Measurements from ENCODE around the gene KCNJ9. TPM values are rescaled to one million over a fixed set of nuclear protein-coding genes. Genes with fewer than 3 reads are reported as not detected.

KCNJ9 gene
- total RNA-seq, 1 experiment from 2014 or later: 0.09 TPM

DNA sequence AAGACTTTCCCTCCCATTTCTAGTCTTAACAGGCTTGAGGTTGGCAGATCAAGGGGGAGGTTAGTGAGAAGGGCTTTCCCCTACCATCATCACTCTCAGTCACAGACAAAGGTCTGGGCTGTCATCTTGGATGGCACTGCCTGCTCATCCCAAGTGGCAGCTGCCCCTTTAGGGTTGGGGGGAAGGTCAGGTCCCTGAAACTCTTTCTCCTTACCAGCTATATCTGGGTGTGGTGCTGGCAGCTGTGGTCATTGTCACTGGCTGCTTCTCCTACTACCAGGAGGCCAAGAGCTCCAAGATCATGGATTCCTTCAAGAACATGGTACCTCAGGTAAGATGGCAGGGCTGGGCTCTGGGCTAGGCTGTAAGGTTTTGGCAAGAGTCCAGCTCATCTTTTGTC lies 42.4 kb downstream of the KCNJ9 start:
- Histone ChIP-seq H3T11ph (ENCODE audit: low read length) (no peak overlapping the region), H2BK120ac (ENCODE audit: low read depth, low read length, poor library complexity, severe bottlenecking) (no peak overlapping the region), H2AFZ (ENCODE audit: low read length) (no peak overlapping the region), H3K27ac (ENCODE audit: insufficient read length, low read depth, low read length) (no peak overlapping the region), H3K56ac (ENCODE audit: insufficient read length, low read depth, low read length) (no peak overlapping the region), H4K5ac (ENCODE audit: insufficient read length, low read depth, low read length) (no peak overlapping the region), H2AK5ac (ENCODE audit: insufficient read length, low read length) (no peak overlapping the region), H2BK12ac (ENCODE audit: insufficient read length, low read depth, low read length) (no peak overlapping the region), H3K79me1 (ENCODE audit: insufficient read depth, low read depth, low read length, poor library complexity, severe bottlenecking) (no peaks in the 10 kb centered on the region), H3K4me1 (ENCODE audit: insufficient read depth, low read length) (no peaks in the 10 kb centered on the region; the same call in 1 of the 2 replicates), H4K8ac (replicated peaks; ENCODE audit: insufficient read length, low read depth, low read length) (no peak overlapping the region), H4K20me1 (ENCODE audit: control insufficient read depth, insufficient read depth, insufficient read length) (no peaks in the 10 kb centered on the region), H2BK5ac (ENCODE audit: insufficient read length, low read length) (no peak overlapping the region), H4K91ac (ENCODE audit: insufficient read length, low read depth, low read length) (no peak overlapping the region), H3K4ac (ENCODE audit: low read depth, low read length) (no peak overlapping the region), H3K18ac (ENCODE audit: insufficient read length, low read depth, low read length) (no peak overlapping the region), H2BK20ac (ENCODE audit: low read depth, low read length, poor library complexity, severe bottlenecking) (no peak overlapping the region), H3K9me3 (ENCODE audit: control insufficient read depth, low read depth, low read length) (no peaks in the 10 kb centered on the region), H3K14ac (ENCODE audit: insufficient read depth, low read length) (no peak overlapping the region), H3K9ac (ENCODE audit: extremely low read depth, insufficient read length, low read length) (no peak overlapping the region), H3K23ac (ENCODE audit: insufficient read length, low read depth, low read length) (no peak overlapping the region), H3K4me2 (ENCODE audit: insufficient read depth, insufficient read length, low read length) (no peak overlapping the region), H3K79me2 (ENCODE audit: insufficient read depth, low read length) (no peaks in the 10 kb centered on the region), H3K23me2 (ENCODE audit: insufficient read length, low read depth, low read length, poor library complexity, severe bottlenecking) (no peaks in the 10 kb centered on the region), H3K27me3 (ENCODE audit: insufficient read depth, low read length) (no peaks in the 10 kb centered on the region), H2BK15ac (ENCODE audit: low read depth, low read length) (no peak overlapping the region)
- no peak for DNase-seq
- TF ChIP-seq, protein P1, sequence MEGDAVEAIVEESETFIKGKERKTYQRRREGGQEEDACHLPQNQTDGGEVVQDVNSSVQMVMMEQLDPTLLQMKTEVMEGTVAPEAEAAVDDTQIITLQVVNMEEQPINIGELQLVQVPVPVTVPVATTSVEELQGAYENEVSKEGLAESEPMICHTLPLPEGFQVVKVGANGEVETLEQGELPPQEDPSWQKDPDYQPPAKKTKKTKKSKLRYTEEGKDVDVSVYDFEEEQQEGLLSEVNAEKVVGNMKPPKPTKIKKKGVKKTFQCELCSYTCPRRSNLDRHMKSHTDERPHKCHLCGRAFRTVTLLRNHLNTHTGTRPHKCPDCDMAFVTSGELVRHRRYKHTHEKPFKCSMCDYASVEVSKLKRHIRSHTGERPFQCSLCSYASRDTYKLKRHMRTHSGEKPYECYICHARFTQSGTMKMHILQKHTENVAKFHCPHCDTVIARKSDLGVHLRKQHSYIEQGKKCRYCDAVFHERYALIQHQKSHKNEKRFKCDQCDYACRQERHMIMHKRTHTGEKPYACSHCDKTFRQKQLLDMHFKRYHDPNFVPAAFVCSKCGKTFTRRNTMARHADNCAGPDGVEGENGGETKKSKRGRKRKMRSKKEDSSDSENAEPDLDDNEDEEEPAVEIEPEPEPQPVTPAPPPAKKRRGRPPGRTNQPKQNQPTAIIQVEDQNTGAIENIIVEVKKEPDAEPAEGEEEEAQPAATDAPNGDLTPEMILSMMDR (conservative IDR thresholded peaks at IDR 0.05): no peak
- H3K27ac Mint-ChIP-seq: no peak overlapping the region
- peaks cover 0 to 66% (median 58%) of the 10 kb centered on the region in 3 experiments; a peak in 5 of 7 replicates for H3K36me3 Mint-ChIP-seq (ENCODE audit: insufficient read depth in 1 of 3, low read depth in 3 of 3)
- H3K9me3 Mint-ChIP-seq: no peaks in the 10 kb centered on the region
- H3K27me3 Mint-ChIP-seq (ENCODE audit: low read depth): no peaks in the 10 kb centered on the region; the same call in none of the 2 replicates
- H3K4me3 Mint-ChIP-seq: no peak overlapping the region
- peaks cover 6 to 18% of the 10 kb centered on the region in 2 experiments for H3K4me1 Mint-ChIP-seq
